B cell (primary cell): Measurements from ENCODE around the gene CDK10. TPM values are rescaled to one million over a fixed set of nuclear protein-coding genes. Genes with fewer than 3 reads are reported as not detected.
"Not testable (repeated sequence)": the region's sequence is repeated elsewhere in the genome, so short reads cannot be mapped to it uniquely, and the experiment has no call there.

Experiments
- ATAC-seq: fragments of 200-7000 bp; cut with Tn5 transposase; one replicate; pipeline ENCODE4 v1.10.0; 2021; ENCODE audit warnings: low read depth, mild to moderate bottlenecking, moderate number of reproducible peaks, moderate library complexity
- CTCF ChIA-PET: fragments of 350-600 bp; sonication (Branson Sonifier 250); formaldehyde crosslinking; loops from one replicate; lab custom pipeline; 2021; ENCODE audit warnings: antibody characterized with exemption, inconsistent platforms; lab: Charles Lee
- POLR2A ChIA-PET: fragments of 350-600 bp; sonication (Branson Sonifier 250); formaldehyde crosslinking; loops from one replicate; lab custom pipeline; 2021; ENCODE audit warnings: antibody characterized with exemption; lab: Charles Lee
- DNase-seq: peaks from one replicate; pipeline ENCODE4 v3.0.0; 2013
- H2AFZ ChIP-seq: 2 replicates; pipeline ENCODE4 v1.6.1; 2012; ENCODE audit warnings: mild to moderate bottlenecking, low read depth, low read length; ENCODE audit not compliant: insufficient read depth, poor library complexity, severe bottlenecking
- H3K27ac ChIP-seq, 2 donors: 1 replicate in 1 of 2; 2 replicates in 1 of 2; pipeline ENCODE4 v1.5.1; 2012 to 2013; ENCODE audit warnings: low read length in 2 of 2, mild to moderate bottlenecking in 2 of 2, moderate library complexity in 1 of 2
- H3K27me3 ChIP-seq, 4 experiments: fragments of 200-600 bp in 1 of 4; sonication (generic) in 1 of 4; replicated peaks in 1 of 4; 1 replicate in 2 of 4; 2 replicates in 2 of 4; pipeline versions ENCODE4 v1.6.1 to v1.7.0; 2013 to 2016; ENCODE audit warnings: low read length in 3 of 4, mild to moderate bottlenecking in 2 of 4, mixed read lengths in 1 of 4, moderate library complexity in 1 of 4; ENCODE audit not compliant: insufficient read depth in 4 of 4, control insufficient read depth in 3 of 4; ENCODE audit errors: control extremely low read depth in 1 of 4
- H3K36me3 ChIP-seq, 2 experiments: replicated peaks in 1 of 2; 1 replicate in 1 of 2; 2 replicates in 1 of 2; pipeline versions ENCODE4 v1.6.1 to v1.7.1; 2013; ENCODE audit warnings: low read length in 1 of 2; ENCODE audit not compliant: insufficient read depth in 2 of 2, control insufficient read depth in 1 of 2; ENCODE audit errors: control extremely low read depth in 1 of 2, extremely low read depth in 1 of 2
- H3K4me1 ChIP-seq, 2 donors: fragments of 200-600 bp in 1 of 2; sonication (generic) in 1 of 2; 1 replicate in 1 of 2; 2 replicates in 1 of 2; pipeline versions ENCODE4 v1.5.1 to v1.6.1; 2013 to 2017; ENCODE audit warnings: low read length in 2 of 2; ENCODE audit not compliant: control insufficient read depth in 2 of 2, insufficient read depth in 2 of 2
- H3K4me2 ChIP-seq: replicated peaks from 2 replicates; pipeline ENCODE3; 2012; ENCODE audit warnings: mild to moderate bottlenecking, low read depth, low read length; ENCODE audit not compliant: poor library complexity, severe bottlenecking
- H3K4me3 ChIP-seq, 5 experiments: fragments of 200-600 bp in 1 of 5; sonication (generic) in 1 of 5; 1 replicate in 3 of 5; 2 replicates in 2 of 5; pipeline versions ENCODE4 v1.5.1 to v1.7.0; 2011 to 2016; ENCODE audit warnings: low read length in 4 of 5, mild to moderate bottlenecking in 4 of 5, low read depth in 2 of 5, control low read depth in 1 of 5, moderate library complexity in 1 of 5; ENCODE audit not compliant: insufficient read depth in 1 of 5; ENCODE audit errors: control extremely low read depth in 1 of 5, extremely low read depth in 1 of 5
- H3K79me2 ChIP-seq: fragments of 200-600 bp; sonication (generic); one replicate; pipeline ENCODE4 v1.6.0; 2016; ENCODE audit warnings: low read length; ENCODE audit not compliant: control insufficient read depth, insufficient read depth
- H3K9ac ChIP-seq: fragments of 200-600 bp; sonication (generic); 2 replicates; pipeline ENCODE4 v1.6.1; 2017; ENCODE audit warnings: mild to moderate bottlenecking, low read length, moderate library complexity
- H3K9me3 ChIP-seq, 3 donors: one replicate each; pipeline versions ENCODE4 v1.6.1 to v1.7.1; 2013; ENCODE audit warnings: low read length in 2 of 3; ENCODE audit not compliant: control insufficient read depth in 2 of 3, insufficient read depth in 1 of 3; ENCODE audit errors: control extremely low read depth in 1 of 3
- H4K20me1 ChIP-seq: 2 replicates; pipeline ENCODE4 v1.6.0; 2012; ENCODE audit warnings: mild to moderate bottlenecking, low read length; ENCODE audit not compliant: insufficient read depth, control insufficient read depth, poor library complexity, severe bottlenecking
- H3K27ac Mint-ChIP-seq: one replicate; pipeline ENCODE4 v1.8.0; 2021; ENCODE audit warnings: mixed read lengths
- H3K27me3 Mint-ChIP-seq: one replicate; pipeline ENCODE4 v1.8.0; 2021; ENCODE audit warnings: mixed read lengths
- H3K4me1 Mint-ChIP-seq: one replicate; pipeline ENCODE4 v1.8.0; 2021; ENCODE audit warnings: mixed read lengths
- H3K4me3 Mint-ChIP-seq: one replicate; pipeline ENCODE4 v1.8.0; 2021; ENCODE audit warnings: mixed read lengths
- H3K9me3 Mint-ChIP-seq: one replicate; pipeline ENCODE4 v1.8.0; 2022; ENCODE audit warnings: mixed read lengths; ENCODE audit not compliant: insufficient read depth
- CTCF ChIP-seq: fragments of 200-600 bp; IDR thresholded peaks from one replicate; pipeline ENCODE4 v1.8.0; 2022; ENCODE audit warnings: antibody characterized with exemption, mild to moderate bottlenecking
- EZH2 ChIP-seq: IDR thresholded peaks from 2 replicates; pipeline ENCODE4 v1.6.1; 2012; ENCODE audit warnings: borderline replicate concordance, low read depth, mild to moderate bottlenecking, moderate library complexity, low read length; ENCODE audit not compliant: insufficient read depth, poor library complexity, severe bottlenecking
- WGBS: methylation state at CpG from one replicate; pipeline ENCODE4 v1.1.5; 2013; ENCODE audit warnings: missing lambda C conversion rate; ENCODE audit not compliant: insufficient coverage; 5-methylcytosine and 5-hydroxymethylcytosine counted together
- intact Hi-C: fragments of 100-400 bp; cut with micrococcal nuclease; formaldehyde crosslinking; loops from one replicate; pipeline ENCODE4 v1.10.0; 2022
- polyA plus RNA-seq: library from polyadenylated mRNA; depleted of rRNA; stranded (reverse); fragments of >200 nt; gene quantifications from 2 replicates; pipeline ENCODE4 v1.2.3, GENCODE V29; 2012
- total RNA-seq, 2 donors: library from RNA; stranded (reverse); fragments of 120-200 nt in 1 of 2; gene quantifications; 1 replicate in 1 of 2; 2 replicates in 1 of 2; pipeline versions ENCODE4 v1.2.3 to v1.2.4, GENCODE V29; 2013 to 2022

CDK10 gene
- total and polyA plus RNA-seq, 2 donors (not counting 1 experiment from before 2014, with no cell fraction given) = 114 to 145 TPM

GRCh38 chr16:89697161-89697615, 10.7 kb downstream of the CDK10 start:
- Mint-ChIP-seq H3K4me3 (no peak overlapping the region), H3K9me3 (no peaks in the 10 kb centered on the region), H3K27ac (no peak overlapping the region), H3K4me1 (peaks cover 17% of the 10 kb centered on the region), H3K27me3 (no peaks in the 10 kb centered on the region)
- H3K4me2 ChIP-seq = no peak overlapping the region
- TF ChIP-seq CTCF = no peak
- peaks cover 0 to 20% of the 10 kb centered on the region in 2 experiments for H3K36me3 ChIP-seq
- intact Hi-C loops = no loop called here
- no peak overlapping the region for H3K4me3 ChIP-seq
- no peak overlapping the region for H3K9ac ChIP-seq
- H3K27me3 ChIP-seq = no peaks in the 10 kb centered on the region
- H3K27ac ChIP-seq = no peak overlapping the region
- H3K79me2 ChIP-seq = peaks cover 9% of the 10 kb centered on the region
- ChIA-PET CTCF (interaction anchor here (0.6 to 3.8 kb wide), 2 partner anchors 96 to 168 kb away, joined by 4 to 36 read pairs; no protein-coding TSS in a partner anchor), POLR2A (no interaction called here)
- peaks cover 51% of the 10 kb centered on the region for H4K20me1 ChIP-seq
- H3K4me1 ChIP-seq = peaks cover 18 to 31% of the 10 kb centered on the region in 2 donors
- H2AFZ ChIP-seq = no peak overlapping the region
- no peaks in the 10 kb centered on the region for H3K9me3 ChIP-seq
- WGBS = 99% methylated on average over 19 of the region's 19 CpGs
- DNase-seq = peak; percentile 33
- no peak for ATAC-seq

GRCh38 chr16:89697616-89698331, 11.3 kb downstream of the CDK10 start:
- intact Hi-C loops = no loop called here
- ChIA-PET POLR2A (interaction anchor here (0.6 to 0.7 kb wide), 2 partner anchors 30 to 911 kb away, joined by 3 read pairs; no protein-coding TSS in a partner anchor), CTCF (interaction anchor here (0.6 to 3.8 kb wide), 3 partner anchors 64 to 168 kb away, joined by 3 to 36 read pairs (median 4); no protein-coding TSS in a partner anchor)
- H3K27me3 ChIP-seq = no peaks in the 10 kb centered on the region
- no peak overlapping the region for H3K4me2 ChIP-seq
- no peak overlapping the region for H3K27ac ChIP-seq
- Mint-ChIP-seq H3K9me3 (no peaks in the 10 kb centered on the region), H3K4me3 (no peak overlapping the region), H3K27ac (no peak overlapping the region), H3K27me3 (no peaks in the 10 kb centered on the region), H3K4me1 (peaks cover 21% of the 10 kb centered on the region)
- no peak for ATAC-seq
- no peak for TF ChIP-seq EZH2
- TF ChIP-seq CTCF = no peak
- peak; percentile 36 for DNase-seq
- H3K9me3 ChIP-seq = no peaks in the 10 kb centered on the region
- no peak overlapping the region for H3K4me3 ChIP-seq
- H3K36me3 ChIP-seq = peaks cover 0 to 17% of the 10 kb centered on the region in 2 experiments
- H4K20me1 ChIP-seq = peaks cover 51% of the 10 kb centered on the region
- peaks cover 21 to 35% of the 10 kb centered on the region in 2 donors for H3K4me1 ChIP-seq
- no peak overlapping the region for H2AFZ ChIP-seq
- H3K79me2 ChIP-seq = peaks cover 9% of the 10 kb centered on the region
- 96% methylated on average over 32 of the region's 32 CpGs for WGBS
- no peak overlapping the region for H3K9ac ChIP-seq

GRCh38 chr16:89698717-89699116, 12.2 kb downstream of the CDK10 start:
- H3K27ac Mint-ChIP-seq, H3K27ac ChIP-seq, H2AFZ ChIP-seq, H3K9me3 ChIP-seq, H3K9me3 Mint-ChIP-seq, DNase-seq, H3K4me3 ChIP-seq, H3K9ac ChIP-seq, H3K27me3 ChIP-seq, H3K4me2 ChIP-seq, ATAC-seq, H3K79me2 ChIP-seq, intact Hi-C loops, H3K27me3 Mint-ChIP-seq: not testable (repeated sequence)
- CTCF ChIA-PET = interaction anchor here (0.6 to 3.8 kb wide), 5 partner anchors 13 to 175 kb away, joined by 3 to 36 read pairs (median 8); partner anchors contain the start of genes CDK10 and TCF25
- Histone ChIP-seq H4K20me1 (peaks cover 51% of the 10 kb centered on the region), H3K36me3 (peaks cover 0 to 10% of the 10 kb centered on the region in 2 experiments), H3K4me1 (peaks cover 21 to 34% of the 10 kb centered on the region in 2 donors)
- Mint-ChIP-seq H3K4me1 (peaks cover 21% of the 10 kb centered on the region), H3K4me3 (peak overlapping the region; percentile 8)
- POLR2A ChIA-PET = interaction anchor here (0.6 to 0.8 kb wide), 4 partner anchors 31 to 912 kb away, joined by 3 to 5 read pairs (median 4); no protein-coding TSS in a partner anchor
- 100% methylated on average over 5 of the region's 14 CpGs for WGBS
